ENCODE measurements around the gene PRKCZ. TPM values are rescaled to one million over a fixed set of nuclear protein-coding genes. Genes with fewer than 3 reads are reported as not detected.

Gene PRKCZ
- polyA plus RNA-seq, 3 donors: 0.74 to 1.9 (median 1.4) TPM

DNA sequence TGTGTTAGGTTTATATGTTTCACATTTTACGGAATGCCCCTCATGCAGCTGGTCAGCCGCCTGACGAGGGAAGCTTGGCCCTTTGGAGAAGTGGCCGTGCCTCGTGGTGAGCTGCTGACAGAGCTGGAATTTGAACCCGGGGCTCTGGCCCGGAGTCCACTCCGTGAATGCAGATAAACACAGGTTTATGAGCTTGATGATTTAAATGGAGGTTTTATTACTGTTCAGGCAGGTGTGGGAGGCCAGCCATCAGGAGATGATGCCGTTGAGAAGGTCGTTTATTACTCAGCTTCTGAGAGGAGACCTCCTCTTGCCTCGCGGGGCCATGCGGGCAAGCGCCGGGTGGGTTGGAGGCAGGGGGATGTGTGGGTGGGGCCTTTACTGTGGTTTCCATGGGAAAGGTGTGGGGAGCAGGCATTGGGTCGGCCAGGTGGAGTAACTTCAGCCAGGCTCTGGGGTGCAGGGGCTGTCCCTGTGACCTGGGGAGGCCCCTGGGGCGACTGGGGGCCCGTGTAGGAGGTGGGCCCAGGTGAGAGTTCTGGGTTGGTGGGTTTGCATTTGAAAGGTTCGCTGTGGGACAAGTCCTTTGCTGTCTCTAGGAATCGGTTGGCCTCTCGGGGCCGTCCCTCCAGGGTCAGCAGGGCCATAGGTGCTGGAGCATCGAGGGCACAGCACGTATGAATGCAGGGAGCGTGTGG, 22.0 kb downstream of the PRKCZ start:
- TF ChIP-seq, protein P1, sequence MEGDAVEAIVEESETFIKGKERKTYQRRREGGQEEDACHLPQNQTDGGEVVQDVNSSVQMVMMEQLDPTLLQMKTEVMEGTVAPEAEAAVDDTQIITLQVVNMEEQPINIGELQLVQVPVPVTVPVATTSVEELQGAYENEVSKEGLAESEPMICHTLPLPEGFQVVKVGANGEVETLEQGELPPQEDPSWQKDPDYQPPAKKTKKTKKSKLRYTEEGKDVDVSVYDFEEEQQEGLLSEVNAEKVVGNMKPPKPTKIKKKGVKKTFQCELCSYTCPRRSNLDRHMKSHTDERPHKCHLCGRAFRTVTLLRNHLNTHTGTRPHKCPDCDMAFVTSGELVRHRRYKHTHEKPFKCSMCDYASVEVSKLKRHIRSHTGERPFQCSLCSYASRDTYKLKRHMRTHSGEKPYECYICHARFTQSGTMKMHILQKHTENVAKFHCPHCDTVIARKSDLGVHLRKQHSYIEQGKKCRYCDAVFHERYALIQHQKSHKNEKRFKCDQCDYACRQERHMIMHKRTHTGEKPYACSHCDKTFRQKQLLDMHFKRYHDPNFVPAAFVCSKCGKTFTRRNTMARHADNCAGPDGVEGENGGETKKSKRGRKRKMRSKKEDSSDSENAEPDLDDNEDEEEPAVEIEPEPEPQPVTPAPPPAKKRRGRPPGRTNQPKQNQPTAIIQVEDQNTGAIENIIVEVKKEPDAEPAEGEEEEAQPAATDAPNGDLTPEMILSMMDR (IDR thresholded peaks at IDR 0.05): no peak
- H3K4me3 Mint-ChIP-seq: no peak overlapping the region
- peaks cover 0 to 5% (median 0%) of the 10 kb centered on the region in 3 donors for H3K27me3 Mint-ChIP-seq (ENCODE audit: low read depth in 3 of 3)
- Histone ChIP-seq H3K4me1 (ENCODE audit: control insufficient read depth in 1 of 2, insufficient read depth in 2 of 2, low read length in 2 of 2) (no peaks in the 10 kb centered on the region), H3K27me3 (ENCODE audit: control insufficient read depth in 2 of 2, insufficient read depth in 2 of 2, low read length in 2 of 2) (no peaks in the 10 kb centered on the region), H3K27ac (ENCODE audit: low read depth in 1 of 2, low read length in 2 of 2) (no peak overlapping the region), H3K36me3 (replicated peaks in 1 of 2; ENCODE audit: control insufficient read depth in 1 of 2, insufficient read depth in 2 of 2, low read length in 2 of 2) (no peaks in the 10 kb centered on the region), H2AFZ (ENCODE audit: insufficient read depth, low read depth, low read length, poor library complexity, severe bottlenecking) (no peak overlapping the region), H3K4me3 (replicated peaks in 1 of 3; ENCODE audit: low read depth in 2 of 3, low read length in 3 of 3) (no peak overlapping the region), H3K9ac (ENCODE audit: insufficient read depth, low read length, poor library complexity, severe bottlenecking) (no peak overlapping the region), H3K9me3 (replicated peaks in 1 of 2; ENCODE audit: control insufficient read depth in 1 of 2, insufficient read depth in 1 of 2, low read length in 2 of 2) (peaks cover 0 to under 1% of the 10 kb centered on the region in 2 donors), H3K4me2 (replicated peaks; ENCODE audit: extremely low read depth, low read length, poor library complexity, severe bottlenecking) (no peak overlapping the region), H4K20me1 (ENCODE audit: insufficient read depth, low read length) (no peaks in the 10 kb centered on the region), H3K79me2 (ENCODE audit: insufficient read depth, low read length) (no peaks in the 10 kb centered on the region)
- peaks cover 0 to 8% (median 5%) of the 10 kb centered on the region in 7 donors for H3K9me3 Mint-ChIP-seq
- WGBS (ENCODE audit: insufficient coverage): 91% methylated on average over 16 of the region's 25 CpGs
- no peak for DNase-seq
- H3K4me1 Mint-ChIP-seq: no peaks in the 10 kb centered on the region
- intact Hi-C loops (cut with micrococcal nuclease): no loop called here
- no peaks in the 10 kb centered on the region for H3K36me3 Mint-ChIP-seq
- H3K27ac Mint-ChIP-seq: no peak overlapping the region

DNA sequence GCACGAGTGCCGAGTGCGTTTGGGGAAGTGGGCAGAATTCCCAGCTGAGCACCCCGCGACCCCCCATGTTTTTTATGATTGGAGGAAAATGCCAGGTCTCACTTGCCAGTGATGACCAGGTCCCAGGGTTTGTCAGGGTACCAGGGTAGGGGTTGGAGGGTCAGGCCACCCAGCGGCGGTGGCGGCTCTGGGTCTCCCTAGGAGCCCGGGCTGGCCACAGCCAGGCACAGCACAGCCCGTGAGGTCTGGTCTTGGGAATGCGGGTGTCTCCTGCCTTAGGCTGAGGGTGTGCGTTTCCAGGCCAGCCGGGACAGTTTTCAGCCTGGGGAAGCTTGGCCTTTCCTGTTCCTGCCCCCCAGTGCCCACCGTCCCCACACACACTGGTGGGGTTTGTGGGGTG, 22.7 kb downstream of the PRKCZ start:
- Mint-ChIP-seq H3K4me1 (no peaks in the 10 kb centered on the region), H3K36me3 (no peaks in the 10 kb centered on the region), H3K9me3 (peaks cover 2 to 11% (median 8%) of the 10 kb centered on the region in 7 donors), H3K27me3 (ENCODE audit: low read depth in 3 of 3) (peaks cover 0 to 5% (median 0%) of the 10 kb centered on the region in 3 donors), H3K4me3 (no peak overlapping the region), H3K27ac (no peak overlapping the region)
- H3K4me1 ChIP-seq (ENCODE audit: control insufficient read depth in 1 of 2, insufficient read depth in 2 of 2, low read length in 2 of 2): no peaks in the 10 kb centered on the region
- WGBS (ENCODE audit: insufficient coverage): 100% methylated on average over 5 of the region's 14 CpGs
- DNase-seq: no peak
- H4K20me1 ChIP-seq (ENCODE audit: insufficient read depth, low read length): no peaks in the 10 kb centered on the region
- H3K4me3 ChIP-seq (replicated peaks in 1 of 3; ENCODE audit: low read depth in 2 of 3, low read length in 3 of 3): no peak overlapping the region
- H2AFZ ChIP-seq (ENCODE audit: insufficient read depth, low read depth, low read length, poor library complexity, severe bottlenecking): no peak overlapping the region
- H3K27me3 ChIP-seq (ENCODE audit: control insufficient read depth in 2 of 2, insufficient read depth in 2 of 2, low read length in 2 of 2): no peaks in the 10 kb centered on the region
- H3K9me3 ChIP-seq (replicated peaks in 1 of 2; ENCODE audit: control insufficient read depth in 1 of 2, insufficient read depth in 1 of 2, low read length in 2 of 2): peaks cover 2 to 7% of the 10 kb centered on the region in 2 donors
- H3K79me2 ChIP-seq (ENCODE audit: insufficient read depth, low read length): no peaks in the 10 kb centered on the region
- no peak overlapping the region for H3K27ac ChIP-seq (ENCODE audit: low read depth in 1 of 2, low read length in 2 of 2)
- H3K4me2 ChIP-seq (replicated peaks; ENCODE audit: extremely low read depth, low read length, poor library complexity, severe bottlenecking): no peak overlapping the region
- TF ChIP-seq, protein P1 (IDR thresholded peaks at IDR 0.05): no peak
- no peak overlapping the region for H3K9ac ChIP-seq (ENCODE audit: insufficient read depth, low read length, poor library complexity, severe bottlenecking)
- intact Hi-C loops (cut with micrococcal nuclease): no loop called here
- no peaks in the 10 kb centered on the region for H3K36me3 ChIP-seq (replicated peaks in 1 of 2; ENCODE audit: control insufficient read depth in 1 of 2, insufficient read depth in 2 of 2, low read length in 2 of 2)
